ENCODE data around the gene PAPPA2. TPM values are rescaled to one million over a fixed set of nuclear protein-coding genes. Genes with fewer than 3 reads are reported as not detected.

PAPPA2 gene
- total RNA-seq, 1 experiment from 2014 or later: not detected

DNA sequence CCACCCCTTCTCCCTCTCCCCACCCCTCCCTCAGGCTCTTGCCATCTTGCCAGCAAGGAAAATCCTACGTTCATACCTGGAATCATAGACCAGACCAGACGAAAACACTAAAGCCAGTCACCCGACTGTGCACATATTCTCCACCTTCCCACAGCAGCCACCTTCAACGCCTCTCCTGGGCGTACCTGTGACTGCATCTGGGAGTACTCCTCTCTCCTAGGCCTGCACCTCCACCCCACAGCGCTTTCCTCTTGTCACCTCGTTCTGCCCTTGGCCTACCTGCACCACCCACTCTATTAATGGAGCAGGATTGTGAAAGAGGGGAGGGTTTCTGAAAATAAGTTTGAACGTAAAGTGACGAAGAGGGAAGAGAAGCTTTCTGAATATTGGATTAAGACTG, 17.8 kb downstream of the PAPPA2 start:
- Histone ChIP-seq H3K9ac (ENCODE audit: low read length) (no peak overlapping the region), H4K20me1 (ENCODE audit: low read length) (no peaks in the 10 kb centered on the region), H3K36me3 (ENCODE audit: low read depth, low read length) (no peaks in the 10 kb centered on the region), H3K27ac (ENCODE audit: low read length) (no peak overlapping the region), H3K4me2 (ENCODE audit: low read length) (no peak overlapping the region), H3F3A (ENCODE audit: low read length, unreplicated experiment) (no peaks in the 10 kb centered on the region), H3K4me1 (ENCODE audit: insufficient read depth, low read length) (no peaks in the 10 kb centered on the region), H3K9me2 (replicated peaks; ENCODE audit: low read length) (no peaks in the 10 kb centered on the region), H3K27me3 (ENCODE audit: low read length) (peaks cover 14% of the 10 kb centered on the region), H3K79me2 (ENCODE audit: low read length) (no peaks in the 10 kb centered on the region), H2AFZ (ENCODE audit: low read length) (no peak overlapping the region), H3K9me3 (ENCODE audit: low read length) (no peaks in the 10 kb centered on the region), H3K4me3 (ENCODE audit: low read length) (no peak overlapping the region)
- no peak for ATAC-seq
- intact Hi-C loops (cut with micrococcal nuclease): no loop called here
- TF ChIP-seq EZH2 (IDR thresholded peaks at IDR 0.05; ENCODE audit: low read length, unreplicated experiment) (no peak), EZH2phosphoT487 (IDR thresholded peaks at IDR 0.05; ENCODE audit: borderline replicate concordance, low read length) (no peak)
- TF ChIP-seq, protein P1, sequence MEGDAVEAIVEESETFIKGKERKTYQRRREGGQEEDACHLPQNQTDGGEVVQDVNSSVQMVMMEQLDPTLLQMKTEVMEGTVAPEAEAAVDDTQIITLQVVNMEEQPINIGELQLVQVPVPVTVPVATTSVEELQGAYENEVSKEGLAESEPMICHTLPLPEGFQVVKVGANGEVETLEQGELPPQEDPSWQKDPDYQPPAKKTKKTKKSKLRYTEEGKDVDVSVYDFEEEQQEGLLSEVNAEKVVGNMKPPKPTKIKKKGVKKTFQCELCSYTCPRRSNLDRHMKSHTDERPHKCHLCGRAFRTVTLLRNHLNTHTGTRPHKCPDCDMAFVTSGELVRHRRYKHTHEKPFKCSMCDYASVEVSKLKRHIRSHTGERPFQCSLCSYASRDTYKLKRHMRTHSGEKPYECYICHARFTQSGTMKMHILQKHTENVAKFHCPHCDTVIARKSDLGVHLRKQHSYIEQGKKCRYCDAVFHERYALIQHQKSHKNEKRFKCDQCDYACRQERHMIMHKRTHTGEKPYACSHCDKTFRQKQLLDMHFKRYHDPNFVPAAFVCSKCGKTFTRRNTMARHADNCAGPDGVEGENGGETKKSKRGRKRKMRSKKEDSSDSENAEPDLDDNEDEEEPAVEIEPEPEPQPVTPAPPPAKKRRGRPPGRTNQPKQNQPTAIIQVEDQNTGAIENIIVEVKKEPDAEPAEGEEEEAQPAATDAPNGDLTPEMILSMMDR (conservative IDR thresholded peaks at IDR 0.05; ENCODE audit: low read depth, low read length): no peak
- DNase-seq: no peak
- CTCF ChIA-PET: no interaction called here
- no TSS peak for BruUV-seq (replicated peaks)
- POLR2A ChIA-PET (ENCODE audit: unreplicated experiment): no interaction called here

DNA sequence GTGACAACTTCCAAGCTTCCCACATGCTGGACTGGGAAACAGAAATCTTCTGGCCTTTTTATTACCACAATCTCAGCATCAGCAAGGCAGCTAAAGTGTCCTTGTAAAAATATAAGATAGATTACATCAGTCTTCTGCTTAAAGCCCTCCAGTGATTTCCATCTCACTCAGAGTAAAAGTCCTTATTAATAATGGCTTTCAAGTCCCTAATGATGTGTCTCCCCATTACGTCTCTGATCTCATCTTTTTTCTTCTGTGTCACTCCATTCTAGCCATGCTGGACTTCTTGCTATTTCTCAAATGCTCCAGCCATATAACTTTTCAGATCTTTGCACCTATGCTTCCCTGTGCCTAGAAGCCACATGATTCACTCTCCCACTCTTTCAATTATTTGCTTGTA, 22.1 kb downstream of the PAPPA2 start:
- intact Hi-C loops (cut with micrococcal nuclease): no loop called here
- POLR2A ChIA-PET (ENCODE audit: unreplicated experiment): no interaction called here
- H4K20me1 ChIP-seq (ENCODE audit: low read length): no peaks in the 10 kb centered on the region
- no peak overlapping the region for H2AFZ ChIP-seq (ENCODE audit: low read length)
- H3K9me3 ChIP-seq (ENCODE audit: low read length): no peaks in the 10 kb centered on the region
- no peaks in the 10 kb centered on the region for H3K9me2 ChIP-seq (replicated peaks; ENCODE audit: low read length)
- H3K36me3 ChIP-seq (ENCODE audit: low read depth, low read length): no peaks in the 10 kb centered on the region
- no peak overlapping the region for H3K9ac ChIP-seq (ENCODE audit: low read length)
- H3K4me2 ChIP-seq (ENCODE audit: low read length): no peak overlapping the region
- no TSS peak for BruUV-seq (replicated peaks)
- no peaks in the 10 kb centered on the region for H3F3A ChIP-seq (ENCODE audit: low read length, unreplicated experiment)
- ATAC-seq (no peak), DNase-seq (no peak)
- H3K27ac ChIP-seq (ENCODE audit: low read length): no peak overlapping the region
- H3K79me2 ChIP-seq (ENCODE audit: low read length): no peaks in the 10 kb centered on the region
- CTCF ChIA-PET: no interaction called here
- TF ChIP-seq, protein P1 (conservative IDR thresholded peaks at IDR 0.05; ENCODE audit: low read depth, low read length): no peak
- no peaks in the 10 kb centered on the region for H3K4me1 ChIP-seq (ENCODE audit: insufficient read depth, low read length)
- no peak overlapping the region for H3K4me3 ChIP-seq (ENCODE audit: low read length)
- H3K27me3 ChIP-seq (ENCODE audit: low read length): peaks cover 14% of the 10 kb centered on the region

DNA sequence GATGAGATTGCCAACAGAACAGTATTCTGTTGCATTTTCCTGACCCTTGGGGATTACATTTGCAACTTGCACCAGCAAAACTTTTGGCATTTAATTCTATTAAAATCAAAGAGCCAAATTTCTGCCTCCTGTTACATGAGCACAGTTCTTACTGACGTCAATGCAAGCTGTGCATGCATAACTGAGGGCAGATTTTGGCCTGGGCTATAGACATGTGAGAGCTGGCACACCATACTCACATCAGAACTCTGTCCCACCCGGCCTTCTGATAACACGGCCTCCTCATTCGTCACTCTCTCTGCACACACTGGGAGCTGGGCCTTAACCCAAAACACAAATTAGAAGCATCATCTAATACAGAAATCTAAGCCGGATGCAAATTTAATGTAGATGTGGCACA, 31.5 kb downstream of the PAPPA2 start:
- Histone ChIP-seq H3F3A (ENCODE audit: low read length, unreplicated experiment) (no peaks in the 10 kb centered on the region), H3K9me2 (replicated peaks; ENCODE audit: low read length) (no peaks in the 10 kb centered on the region), H3K9ac (ENCODE audit: low read length) (no peak overlapping the region), H3K27me3 (ENCODE audit: low read length) (0 out of 2 replicates have a peak, but pooled peaks cover 4% of the 10 kb centered on the region), H3K4me1 (ENCODE audit: insufficient read depth, low read length) (no peaks in the 10 kb centered on the region), H3K36me3 (ENCODE audit: low read depth, low read length) (no peaks in the 10 kb centered on the region), H3K4me3 (ENCODE audit: low read length) (no peak overlapping the region), H3K4me2 (ENCODE audit: low read length) (no peak overlapping the region), H3K79me2 (ENCODE audit: low read length) (no peaks in the 10 kb centered on the region), H2AFZ (ENCODE audit: low read length) (no peak overlapping the region), H3K9me3 (ENCODE audit: low read length) (no peaks in the 10 kb centered on the region), H3K27ac (ENCODE audit: low read length) (no peak overlapping the region), H4K20me1 (ENCODE audit: low read length) (no peaks in the 10 kb centered on the region)
- BruUV-seq (replicated peaks): no TSS peak
- ChIA-PET POLR2A (ENCODE audit: unreplicated experiment) (no interaction called here), CTCF (no interaction called here)
- intact Hi-C loops (cut with micrococcal nuclease): no loop called here
- ATAC-seq (no peak), DNase-seq (no peak)
- TF ChIP-seq EZH2phosphoT487 (IDR thresholded peaks at IDR 0.05; ENCODE audit: borderline replicate concordance, low read length) (no peak), EZH2 (IDR thresholded peaks at IDR 0.05; ENCODE audit: low read length, unreplicated experiment) (no peak)
- TF ChIP-seq, protein P1 (conservative IDR thresholded peaks at IDR 0.05; ENCODE audit: low read depth, low read length): no peak
